ENCODE results near the gene KBTBD12. TPM values are rescaled to one million over a fixed set of nuclear protein-coding genes. Genes with fewer than 3 reads are reported as not detected.
"Not testable (repeated sequence)": the region's sequence is repeated elsewhere in the genome, so short reads cannot be mapped to it uniquely, and the experiment has no call there.

The KBTBD12 gene
- total RNA-seq, 4 donors from 2014 or later: under 0.01 to 0.87 (median 0.30) TPM; not detected in 1

- no peaks in the 10 kb centered on the region for H3K36me3 ChIP-seq
- no peaks in the 10 kb centered on the region for H3K9me3 ChIP-seq
- no peak overlapping the region for H3K27ac ChIP-seq
- H3K27me3 ChIP-seq: no peaks in the 10 kb centered on the region
- no peaks in the 10 kb centered on the region for H3K4me1 ChIP-seq
- no peak overlapping the region for H3K4me3 ChIP-seq
- WGBS, 2 donors: 88 to 95% methylated on average over 6 of the region's 6 CpGs
- no peak for TF ChIP-seq EP300 (IDR thresholded peaks at IDR 0.05)
- no peak for TF ChIP-seq POLR2A (IDR thresholded peaks at IDR 0.05)
- no peak for TF ChIP-seq CTCF (IDR thresholded peaks at IDR 0.05)
- no peak for DNase-seq (ENCODE audit: low spot score in 2 of 2)
These were observed 11.2 kb upstream of the KBTBD12 start for GRCh38 chr3:127903611-127904375.

- H3K4me3 ChIP-seq: no peak overlapping the region
- no peak for DNase-seq (ENCODE audit: low spot score in 2 of 2)
- H3K27me3 ChIP-seq: no peaks in the 10 kb centered on the region
- TF ChIP-seq EP300 (IDR thresholded peaks at IDR 0.05): no peak
- TF ChIP-seq POLR2A (IDR thresholded peaks at IDR 0.05): no peak
- no peak for TF ChIP-seq CTCF (IDR thresholded peaks at IDR 0.05)
- no peaks in the 10 kb centered on the region for H3K4me1 ChIP-seq
- H3K36me3 ChIP-seq: no peaks in the 10 kb centered on the region
- H3K27ac ChIP-seq: no peak overlapping the region
- H3K9me3 ChIP-seq: no peaks in the 10 kb centered on the region
- 57 to 65% methylated on average over 3 of the region's 3 CpGs for WGBS, 2 donors
These were observed 9.5 kb upstream of the KBTBD12 start for GRCh38 chr3:127905556-127905955.

GRCh38 chr3:127906653-127907052 lies 8.4 kb upstream of the KBTBD12 start:
- not testable (repeated sequence) for H3K27me3 ChIP-seq; H3K36me3 ChIP-seq; H3K4me3 ChIP-seq; H3K9me3 ChIP-seq; H3K27ac ChIP-seq; DNase-seq (ENCODE audit: low spot score in 2 of 2)
- H3K4me1 ChIP-seq: peaks cover 0 to 10% (median 3%) of the 10 kb centered on the region in 4 donors
- 91% methylated on average over 3 of the region's 3 CpGs for WGBS, 2 donors

GRCh38 chr3:127908202-127908601 lies 6.8 kb upstream of the KBTBD12 start:
- WGBS, 2 donors: 60 to 80% methylated on average over 4 of the region's 4 CpGs
- DNase-seq (ENCODE audit: low spot score in 2 of 2): peak in 1 of 2 donors; percentile 9
- no peak overlapping the region for H3K27ac ChIP-seq
- no peak overlapping the region for H3K4me3 ChIP-seq
- TF ChIP-seq EP300 (IDR thresholded peaks at IDR 0.05): peak in 1 of 2 donors; percentile 54
- no peak for TF ChIP-seq CTCF (IDR thresholded peaks at IDR 0.05)
- H3K9me3 ChIP-seq: no peaks in the 10 kb centered on the region
- no peaks in the 10 kb centered on the region for H3K27me3 ChIP-seq
- no peaks in the 10 kb centered on the region for H3K36me3 ChIP-seq
- H3K4me1 ChIP-seq: peaks cover 0 to 20% (median 7%) of the 10 kb centered on the region in 4 donors

GRCh38 chr3:127908951-127909350 lies 6.1 kb upstream of the KBTBD12 start:
- TF ChIP-seq POLR2A (IDR thresholded peaks at IDR 0.05) (no peak), CTCF (IDR thresholded peaks at IDR 0.05) (no peak), EP300 (IDR thresholded peaks at IDR 0.05) (no peak)
- no peak overlapping the region for H3K27ac ChIP-seq
- H3K9me3 ChIP-seq: no peaks in the 10 kb centered on the region
- DNase-seq (ENCODE audit: low spot score in 2 of 2): no peak
- H3K36me3 ChIP-seq: no peaks in the 10 kb centered on the region
- WGBS, 2 donors: 7 to 71% methylated on average over 1 of the region's 1 CpG
- H3K4me3 ChIP-seq: no peak overlapping the region
- H3K4me1 ChIP-seq: peaks cover 0 to 20% (median 7%) of the 10 kb centered on the region in 4 donors
- no peaks in the 10 kb centered on the region for H3K27me3 ChIP-seq

Measured in tibial nerve (tissue), 4 donors.